Measurements from ENCODE around the gene WIPI1.

Gene WIPI1

DNA sequence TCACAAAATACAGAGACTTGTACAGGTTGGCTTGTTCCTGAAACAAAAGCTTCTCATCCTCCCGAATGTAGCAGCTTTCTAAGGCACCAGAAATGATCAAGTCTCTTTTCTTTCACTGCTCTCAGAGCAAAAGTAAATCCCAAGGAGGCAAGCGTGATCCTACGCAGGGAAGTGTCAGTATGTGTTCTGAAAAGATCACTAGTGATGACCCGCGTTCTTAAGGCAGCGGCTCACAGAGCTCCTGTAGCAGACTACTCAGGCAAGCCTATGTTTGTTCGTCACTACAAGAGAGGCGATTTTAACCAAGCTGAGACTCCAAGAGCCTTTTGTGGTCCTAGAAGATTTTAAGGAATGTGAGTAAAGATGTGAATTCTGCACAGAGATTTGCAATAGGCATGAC, 34.5 kb downstream of the WIPI1 start:
- no peak overlapping the region for H2BK12ac ChIP-seq (ENCODE audit: low read length)
- H3K27me3 ChIP-seq (ENCODE audit: control insufficient read depth in 3 of 3, insufficient read depth in 3 of 3, low read depth in 1 of 3, low read length in 3 of 3): no peaks in the 10 kb centered on the region
- no peak overlapping the region for H4K91ac ChIP-seq (ENCODE audit: low read depth, low read length, poor library complexity)
- no peak overlapping the region for H2AK5ac ChIP-seq (ENCODE audit: low read depth, low read length)
- no peak overlapping the region for H3K14ac ChIP-seq (ENCODE audit: low read length)
- H3K9ac ChIP-seq (ENCODE audit: low read depth, low read length, poor library complexity): no peak overlapping the region
- no peak overlapping the region for H2BK120ac ChIP-seq (ENCODE audit: low read depth, low read length)
- H2BK5ac ChIP-seq (ENCODE audit: low read length): no peak overlapping the region
- H3K4me3 ChIP-seq (ENCODE audit: low read length in 2 of 2): no peak overlapping the region
- H2AFZ ChIP-seq (ENCODE audit: low read length): no peak overlapping the region
- no peak for DNase-seq (ENCODE audit: low spot score)
- H3K79me1 ChIP-seq (ENCODE audit: low read depth, low read length): no peaks in the 10 kb centered on the region
- no peak overlapping the region for H4K8ac ChIP-seq (ENCODE audit: low read depth, low read length)
- H3K18ac ChIP-seq (ENCODE audit: low read length): no peak overlapping the region
- no peak overlapping the region for H3K4ac ChIP-seq (ENCODE audit: low read length)
- no peak overlapping the region for H3K27ac ChIP-seq (replicated peaks; ENCODE audit: low read length)
- H3K4me1 ChIP-seq (ENCODE audit: control insufficient read depth in 2 of 2, insufficient read depth in 1 of 2, low read depth in 1 of 2, low read length in 2 of 2): peaks cover 0 to 2% of the 10 kb centered on the region in 2 donors
- WGBS, 2 donors (ENCODE audit: extremely low coverage in 2 of 2, insufficient read length in 2 of 2, insufficient replicate concordance in 1 of 2): no CpG with 5 or more reads among the region's 8 CpGs
- H2BK15ac ChIP-seq (ENCODE audit: low read length): no peak overlapping the region
- H3K23ac ChIP-seq (ENCODE audit: low read depth, low read length, poor library complexity): no peak overlapping the region
- no peak overlapping the region for H3K4me2 ChIP-seq (ENCODE audit: insufficient read depth, low read length, poor library complexity, severe bottlenecking)
- H3K36me3 ChIP-seq (replicated peaks in 1 of 2; ENCODE audit: control insufficient read depth in 2 of 2, insufficient read depth in 2 of 2, low read length in 2 of 2): peaks cover 0 to 24% of the 10 kb centered on the region in 2 donors
- H3K9me3 ChIP-seq (replicated peaks in 1 of 2; ENCODE audit: control insufficient read depth in 2 of 2, insufficient read depth in 1 of 2, low read depth in 1 of 2, low read length in 2 of 2): no peaks in the 10 kb centered on the region

DNA sequence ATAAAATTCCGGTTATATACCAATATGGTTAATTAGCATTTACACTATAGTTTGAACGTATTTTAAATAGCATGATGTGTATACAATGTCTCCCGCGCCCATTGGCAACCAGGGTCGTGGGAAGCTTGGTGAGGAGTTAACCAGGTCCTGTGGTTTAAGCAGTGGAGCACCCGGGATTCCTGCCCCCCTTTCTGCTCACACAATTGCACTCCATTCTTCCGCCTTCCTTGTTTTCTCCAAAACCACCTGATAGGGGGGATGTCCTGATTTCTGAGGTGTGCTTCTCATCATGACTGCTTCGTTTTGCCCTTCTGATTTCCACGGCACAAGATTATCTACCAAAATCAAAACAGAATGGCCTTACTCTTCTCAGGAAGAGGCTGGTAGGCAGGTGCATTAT, 35.8 kb downstream of the WIPI1 start:
- no peak overlapping the region for H3K18ac ChIP-seq (ENCODE audit: low read length)
- H3K14ac ChIP-seq (ENCODE audit: low read length): no peak overlapping the region
- no peak overlapping the region for H2BK12ac ChIP-seq (ENCODE audit: low read length)
- no peak overlapping the region for H2BK5ac ChIP-seq (ENCODE audit: low read length)
- no peak overlapping the region for H4K8ac ChIP-seq (ENCODE audit: low read depth, low read length)
- DNase-seq (ENCODE audit: low spot score): no peak
- no peaks in the 10 kb centered on the region for H3K27me3 ChIP-seq (ENCODE audit: control insufficient read depth in 3 of 3, insufficient read depth in 3 of 3, low read depth in 1 of 3, low read length in 3 of 3)
- H3K9ac ChIP-seq (ENCODE audit: low read depth, low read length, poor library complexity): no peak overlapping the region
- no peak overlapping the region for H2AK5ac ChIP-seq (ENCODE audit: low read depth, low read length)
- peaks cover 0 to 24% of the 10 kb centered on the region in 2 donors for H3K36me3 ChIP-seq (replicated peaks in 1 of 2; ENCODE audit: control insufficient read depth in 2 of 2, insufficient read depth in 2 of 2, low read length in 2 of 2)
- H3K79me1 ChIP-seq (ENCODE audit: low read depth, low read length): no peaks in the 10 kb centered on the region
- peaks cover 0 to 2% of the 10 kb centered on the region in 2 donors for H3K4me1 ChIP-seq (ENCODE audit: control insufficient read depth in 2 of 2, insufficient read depth in 1 of 2, low read depth in 1 of 2, low read length in 2 of 2)
- H3K27ac ChIP-seq (replicated peaks; ENCODE audit: low read length): no peak overlapping the region
- H2BK120ac ChIP-seq (ENCODE audit: low read depth, low read length): no peak overlapping the region
- no peaks in the 10 kb centered on the region for H3K9me3 ChIP-seq (replicated peaks in 1 of 2; ENCODE audit: control insufficient read depth in 2 of 2, insufficient read depth in 1 of 2, low read depth in 1 of 2, low read length in 2 of 2)
- no peak overlapping the region for H3K4ac ChIP-seq (ENCODE audit: low read length)
- H3K23ac ChIP-seq (ENCODE audit: low read depth, low read length, poor library complexity): no peak overlapping the region
- no peak overlapping the region for H2BK15ac ChIP-seq (ENCODE audit: low read length)
- H4K91ac ChIP-seq (ENCODE audit: low read depth, low read length, poor library complexity): no peak overlapping the region
- H3K4me2 ChIP-seq (ENCODE audit: insufficient read depth, low read length, poor library complexity, severe bottlenecking): no peak overlapping the region
- no CpG with 5 or more reads among the region's 9 CpGs for WGBS, 2 donors (ENCODE audit: extremely low coverage in 2 of 2, insufficient read length in 2 of 2, insufficient replicate concordance in 1 of 2)
- H2AFZ ChIP-seq (ENCODE audit: low read length): no peak overlapping the region
- H3K4me3 ChIP-seq (ENCODE audit: low read length in 2 of 2): no peak overlapping the region

DNA sequence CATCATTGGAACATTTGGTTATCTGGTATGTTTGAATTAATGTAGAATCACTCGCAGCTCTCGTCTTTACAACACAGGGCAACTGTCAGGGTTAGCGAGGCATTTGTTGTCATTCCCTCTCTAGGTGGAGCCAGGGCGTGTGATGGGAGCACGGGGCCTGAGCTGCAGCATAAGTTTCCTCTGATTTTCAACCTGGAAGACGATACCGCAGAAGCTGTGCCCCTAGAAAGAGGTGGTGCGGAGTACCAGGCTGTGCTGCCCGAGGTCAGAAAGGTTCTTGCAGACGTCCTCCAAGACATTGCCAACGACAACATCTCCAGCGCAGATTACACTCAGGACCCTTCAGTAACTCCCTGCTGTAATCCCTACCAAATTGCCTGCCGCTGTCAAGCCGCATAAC, 37.2 kb downstream of the WIPI1 start:
- no peak overlapping the region for H2AK5ac ChIP-seq (ENCODE audit: low read depth, low read length)
- DNase-seq (ENCODE audit: low spot score): no peak
- no peak overlapping the region for H3K14ac ChIP-seq (ENCODE audit: low read length)
- no peak overlapping the region for H3K4me2 ChIP-seq (ENCODE audit: insufficient read depth, low read length, poor library complexity, severe bottlenecking)
- peaks cover 0 to 18% of the 10 kb centered on the region in 2 donors for H3K36me3 ChIP-seq (replicated peaks in 1 of 2; ENCODE audit: control insufficient read depth in 2 of 2, insufficient read depth in 2 of 2, low read length in 2 of 2)
- H3K79me1 ChIP-seq (ENCODE audit: low read depth, low read length): no peaks in the 10 kb centered on the region
- H3K27me3 ChIP-seq (ENCODE audit: control insufficient read depth in 3 of 3, insufficient read depth in 3 of 3, low read depth in 1 of 3, low read length in 3 of 3): no peaks in the 10 kb centered on the region
- no peak overlapping the region for H3K4ac ChIP-seq (ENCODE audit: low read length)
- H3K9me3 ChIP-seq (replicated peaks in 1 of 2; ENCODE audit: control insufficient read depth in 2 of 2, insufficient read depth in 1 of 2, low read depth in 1 of 2, low read length in 2 of 2): peaks cover 0 to 5% of the 10 kb centered on the region in 2 donors
- H2BK120ac ChIP-seq (ENCODE audit: low read depth, low read length): no peak overlapping the region
- H4K91ac ChIP-seq (ENCODE audit: low read depth, low read length, poor library complexity): no peak overlapping the region
- no peak overlapping the region for H2AFZ ChIP-seq (ENCODE audit: low read length)
- no peak overlapping the region for H3K9ac ChIP-seq (ENCODE audit: low read depth, low read length, poor library complexity)
- H4K8ac ChIP-seq (ENCODE audit: low read depth, low read length): no peak overlapping the region
- H3K18ac ChIP-seq (ENCODE audit: low read length): no peak overlapping the region
- H3K4me3 ChIP-seq (ENCODE audit: low read length in 2 of 2): no peak overlapping the region
- H3K4me1 ChIP-seq (ENCODE audit: control insufficient read depth in 2 of 2, insufficient read depth in 1 of 2, low read depth in 1 of 2, low read length in 2 of 2): peaks cover 0 to 2% of the 10 kb centered on the region in 2 donors
- no peak overlapping the region for H2BK12ac ChIP-seq (ENCODE audit: low read length)
- no peak overlapping the region for H3K27ac ChIP-seq (replicated peaks; ENCODE audit: low read length)
- no peak overlapping the region for H2BK5ac ChIP-seq (ENCODE audit: low read length)
- no peak overlapping the region for H2BK15ac ChIP-seq (ENCODE audit: low read length)
- WGBS, 2 donors (ENCODE audit: extremely low coverage in 2 of 2, insufficient read length in 2 of 2, insufficient replicate concordance in 1 of 2): no CpG with 5 or more reads among the region's 14 CpGs
- H3K23ac ChIP-seq (ENCODE audit: low read depth, low read length, poor library complexity): no peak overlapping the region

DNA sequence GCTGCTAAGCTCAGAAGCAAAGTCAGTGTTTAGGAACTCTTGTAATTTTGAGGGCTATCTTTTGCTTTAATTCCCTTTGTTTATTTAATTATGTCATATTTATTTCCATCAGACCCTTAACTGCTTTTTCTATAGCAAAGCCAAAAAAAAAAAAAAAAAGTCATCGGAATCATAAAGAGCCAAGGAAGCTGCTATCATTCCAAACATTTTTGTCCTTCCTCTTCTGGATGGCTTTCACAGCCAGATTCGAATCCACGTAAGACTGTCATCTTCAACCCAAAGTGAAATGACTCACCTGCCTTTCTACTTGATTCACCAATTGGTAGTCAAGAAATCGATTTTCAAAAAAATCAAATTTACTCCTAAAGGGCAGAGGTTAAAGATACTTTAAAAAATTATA, 38.4 kb downstream of the WIPI1 start:
- Histone ChIP-seq H2AFZ (ENCODE audit: low read length) (no peak overlapping the region), H4K91ac (ENCODE audit: low read depth, low read length, poor library complexity) (no peak overlapping the region), H4K8ac (ENCODE audit: low read depth, low read length) (no peak overlapping the region), H2AK5ac (ENCODE audit: low read depth, low read length) (no peak overlapping the region), H3K4me3 (ENCODE audit: low read length in 2 of 2) (no peak overlapping the region), H3K4me1 (ENCODE audit: control insufficient read depth in 2 of 2, insufficient read depth in 1 of 2, low read depth in 1 of 2, low read length in 2 of 2) (no peaks in the 10 kb centered on the region), H3K23ac (ENCODE audit: low read depth, low read length, poor library complexity) (no peak overlapping the region), H3K4ac (ENCODE audit: low read length) (no peak overlapping the region), H3K79me1 (ENCODE audit: low read depth, low read length) (no peaks in the 10 kb centered on the region), H2BK5ac (ENCODE audit: low read length) (no peak overlapping the region), H2BK12ac (ENCODE audit: low read length) (no peak overlapping the region), H3K4me2 (ENCODE audit: insufficient read depth, low read length, poor library complexity, severe bottlenecking) (no peak overlapping the region), H3K18ac (ENCODE audit: low read length) (no peak overlapping the region), H3K36me3 (replicated peaks in 1 of 2; ENCODE audit: control insufficient read depth in 2 of 2, insufficient read depth in 2 of 2, low read length in 2 of 2) (peaks cover 0 to 18% of the 10 kb centered on the region in 2 donors), H3K9ac (ENCODE audit: low read depth, low read length, poor library complexity) (no peak overlapping the region), H3K14ac (ENCODE audit: low read length) (no peak overlapping the region), H3K27ac (replicated peaks; ENCODE audit: low read length) (no peak overlapping the region), H3K9me3 (replicated peaks in 1 of 2; ENCODE audit: control insufficient read depth in 2 of 2, insufficient read depth in 1 of 2, low read depth in 1 of 2, low read length in 2 of 2) (peaks cover 0 to 9% of the 10 kb centered on the region in 2 donors), H3K27me3 (ENCODE audit: control insufficient read depth in 3 of 3, insufficient read depth in 3 of 3, low read depth in 1 of 3, low read length in 3 of 3) (no peaks in the 10 kb centered on the region), H2BK15ac (ENCODE audit: low read length) (no peak overlapping the region), H2BK120ac (ENCODE audit: low read depth, low read length) (no peak overlapping the region)
- DNase-seq (ENCODE audit: low spot score): no peak
- no CpG with 5 or more reads among the region's 4 CpGs for WGBS, 2 donors (ENCODE audit: extremely low coverage in 2 of 2, insufficient read length in 2 of 2, insufficient replicate concordance in 1 of 2)

Measured in neuronal stem cell (in vitro differentiated cells).